Activated B cell treated with CpG ODN at 0.5 μM for 24 hours (primary cell): Measurements from ENCODE around the gene IGF2R. TPM values are rescaled to one million over a fixed set of nuclear protein-coding genes. Genes with fewer than 3 reads are reported as not detected.

Experiments
- ATAC-seq: fragments of 200-7000 bp; cut with Tn5 transposase; one replicate; pipeline ENCODE4 v1.10.0; 2021; ENCODE audit warnings: low read depth, mild to moderate bottlenecking, moderate library complexity
- CTCF ChIA-PET: fragments of 350-600 bp; sonication (Branson Sonifier 250); formaldehyde crosslinking; loops from one replicate; lab custom pipeline; 2021; ENCODE audit warnings: antibody characterized with exemption; lab: Charles Lee
- POLR2A ChIA-PET: fragments of 350-600 bp; sonication (Branson Sonifier 250); formaldehyde crosslinking; loops from one replicate; lab custom pipeline; 2021; ENCODE audit warnings: antibody characterized with exemption; lab: Charles Lee
- DNase-seq: peaks from one replicate; pipeline ENCODE4 v3.0.0; 2022
- H3K27ac Mint-ChIP-seq: one replicate; pipeline ENCODE4 v1.8.0; 2020; ENCODE audit warnings: mixed read lengths
- H3K27me3 Mint-ChIP-seq: one replicate; pipeline ENCODE4 v1.8.0; 2021; ENCODE audit warnings: mixed read lengths
- H3K36me3 Mint-ChIP-seq: one replicate; pipeline ENCODE4 v1.8.0; 2021; ENCODE audit warnings: low read depth, mixed read lengths
- H3K4me1 Mint-ChIP-seq: one replicate; pipeline ENCODE4 v1.8.0; 2021; ENCODE audit warnings: mixed read lengths
- H3K4me3 Mint-ChIP-seq: one replicate; pipeline ENCODE4 v1.8.0; 2020; ENCODE audit warnings: mild to moderate bottlenecking, mixed read lengths
- H3K9me3 Mint-ChIP-seq: one replicate; pipeline ENCODE4 v1.8.0; 2020; ENCODE audit warnings: mixed read lengths
- CTCF ChIP-seq: fragments of 200-600 bp; IDR thresholded peaks from one replicate; pipeline ENCODE4 v1.8.0; 2022; ENCODE audit warnings: antibody characterized with exemption, mild to moderate bottlenecking
- intact Hi-C: fragments of 100-400 bp; cut with micrococcal nuclease; formaldehyde crosslinking; loops from one replicate; pipeline ENCODE4 v1.15.1; 2024
- total RNA-seq: library from RNA; stranded (reverse); gene quantifications from 2 replicates; pipeline ENCODE4 v1.2.3, GENCODE V29; 2022

Gene IGF2R
- total RNA-seq, 1 donor from 2014 or later: 79.5 TPM

GRCh38 chr6:160115421-160115820 is 146.5 kb downstream of the IGF2R start:
- peaks cover 12% of the 10 kb centered on the region for H3K36me3 Mint-ChIP-seq
- POLR2A ChIA-PET: no interaction called here
- H3K27ac Mint-ChIP-seq: no peak overlapping the region

GRCh38 chr6:160116411-160116810 is 147.5 kb downstream of the IGF2R start:
- ATAC-seq (no peak), DNase-seq (no peak)
- Mint-ChIP-seq H3K36me3 (peaks cover 10% of the 10 kb centered on the region), H3K27me3 (no peaks in the 10 kb centered on the region), H3K4me3 (no peak overlapping the region), H3K4me1 (no peaks in the 10 kb centered on the region), H3K9me3 (peaks cover 3% of the 10 kb centered on the region), H3K27ac (no peak overlapping the region)
- no peak for TF ChIP-seq CTCF
- CTCF ChIA-PET: no interaction called here
- POLR2A ChIA-PET: no interaction called here
- intact Hi-C loops: no loop called here

More at GRCh38 chr6:160115421-160115820, 146.5 kb downstream of the IGF2R start:
- intact Hi-C loops: no loop called here
- Mint-ChIP-seq H3K4me1 (no peaks in the 10 kb centered on the region), H3K9me3 (peaks cover 3% of the 10 kb centered on the region), H3K4me3 (no peak overlapping the region), H3K27me3 (no peaks in the 10 kb centered on the region)
- ATAC-seq (no peak), DNase-seq (no peak)
- TF ChIP-seq CTCF: no peak
- CTCF ChIA-PET: no interaction called here

GRCh38 chr6:160117137-160117536 is 148.3 kb downstream of the IGF2R start:
- Mint-ChIP-seq H3K4me3 (no peak overlapping the region), H3K9me3 (peaks cover 3% of the 10 kb centered on the region), H3K27ac (no peak overlapping the region), H3K27me3 (no peaks in the 10 kb centered on the region), H3K36me3 (peaks cover 10% of the 10 kb centered on the region), H3K4me1 (no peaks in the 10 kb centered on the region)
- POLR2A ChIA-PET: no interaction called here
- CTCF ChIA-PET: no interaction called here
- no peak for DNase-seq
- intact Hi-C loops: no loop called here
- TF ChIP-seq CTCF: no peak
- ATAC-seq: no peak

GRCh38 chr6:160118620-160119229 is 149.8 kb downstream of the IGF2R start:
- CTCF ChIA-PET: no interaction called here
- no peak for ATAC-seq
- intact Hi-C loops: no loop called here
- H3K4me1 Mint-ChIP-seq: no peaks in the 10 kb centered on the region
- H3K9me3 Mint-ChIP-seq: peaks cover 3% of the 10 kb centered on the region
- H3K36me3 Mint-ChIP-seq: peaks cover 4% of the 10 kb centered on the region
- H3K4me3 Mint-ChIP-seq: no peak overlapping the region
- DNase-seq: no peak
- TF ChIP-seq CTCF: no peak
- H3K27ac Mint-ChIP-seq: no peak overlapping the region
- no peaks in the 10 kb centered on the region for H3K27me3 Mint-ChIP-seq
- POLR2A ChIA-PET: no interaction called here

- Mint-ChIP-seq H3K36me3 (peaks cover 3% of the 10 kb centered on the region), H3K4me1 (no peaks in the 10 kb centered on the region), H3K27me3 (no peaks in the 10 kb centered on the region), H3K4me3 (no peak overlapping the region), H3K27ac (no peak overlapping the region), H3K9me3 (peaks cover 3% of the 10 kb centered on the region)
- DNase-seq (no peak), ATAC-seq (no peak)
- no peak for TF ChIP-seq CTCF
- intact Hi-C loops: no loop called here
- ChIA-PET POLR2A (no interaction called here), CTCF (no interaction called here)
Measured at GRCh38 chr6:160120087-160120486, 151.2 kb downstream of the IGF2R start.
